ENCODE results near the gene NHS. TPM values are rescaled to one million over a fixed set of nuclear protein-coding genes. Genes with fewer than 3 reads are reported as not detected.

Gene NHS
- total RNA-seq, 1 donor from 2014 or later: 8.3 TPM

DNA sequence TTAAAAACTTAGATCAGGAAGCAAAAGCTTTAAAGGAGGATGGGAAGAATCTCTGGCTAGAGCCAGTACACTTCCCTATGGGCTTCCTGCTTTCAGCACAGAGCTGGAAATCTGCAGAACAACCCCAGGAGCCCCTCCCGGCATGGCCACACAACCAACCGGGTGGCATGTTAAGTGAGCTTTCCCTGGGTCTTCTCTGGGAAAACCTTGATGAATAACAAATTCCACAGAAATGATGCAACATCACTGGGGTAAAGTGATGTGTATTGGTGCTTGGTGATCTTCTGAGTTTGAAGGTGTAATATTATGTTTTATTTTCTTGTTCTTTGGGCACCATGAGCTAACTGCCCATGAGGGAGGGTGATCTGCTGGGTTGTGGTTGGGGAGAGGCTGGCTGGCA lies 22.1 kb downstream of the NHS start:
- no peaks in the 10 kb centered on the region for H3K36me3 ChIP-seq
- TF ChIP-seq POLR2AphosphoS5 (IDR thresholded peaks at IDR 0.05; ENCODE audit: insufficient read depth in 1 of 2, low read depth in 1 of 2) (no peak), POLR2A (IDR thresholded peaks at IDR 0.05) (no peak)
- TF ChIP-seq, protein P1, sequence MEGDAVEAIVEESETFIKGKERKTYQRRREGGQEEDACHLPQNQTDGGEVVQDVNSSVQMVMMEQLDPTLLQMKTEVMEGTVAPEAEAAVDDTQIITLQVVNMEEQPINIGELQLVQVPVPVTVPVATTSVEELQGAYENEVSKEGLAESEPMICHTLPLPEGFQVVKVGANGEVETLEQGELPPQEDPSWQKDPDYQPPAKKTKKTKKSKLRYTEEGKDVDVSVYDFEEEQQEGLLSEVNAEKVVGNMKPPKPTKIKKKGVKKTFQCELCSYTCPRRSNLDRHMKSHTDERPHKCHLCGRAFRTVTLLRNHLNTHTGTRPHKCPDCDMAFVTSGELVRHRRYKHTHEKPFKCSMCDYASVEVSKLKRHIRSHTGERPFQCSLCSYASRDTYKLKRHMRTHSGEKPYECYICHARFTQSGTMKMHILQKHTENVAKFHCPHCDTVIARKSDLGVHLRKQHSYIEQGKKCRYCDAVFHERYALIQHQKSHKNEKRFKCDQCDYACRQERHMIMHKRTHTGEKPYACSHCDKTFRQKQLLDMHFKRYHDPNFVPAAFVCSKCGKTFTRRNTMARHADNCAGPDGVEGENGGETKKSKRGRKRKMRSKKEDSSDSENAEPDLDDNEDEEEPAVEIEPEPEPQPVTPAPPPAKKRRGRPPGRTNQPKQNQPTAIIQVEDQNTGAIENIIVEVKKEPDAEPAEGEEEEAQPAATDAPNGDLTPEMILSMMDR (IDR thresholded peaks at IDR 0.05): no peak
- H3K4me1 ChIP-seq: no peaks in the 10 kb centered on the region
- H3K9me3 ChIP-seq: no peaks in the 10 kb centered on the region
- no peak overlapping the region for H3K4me3 ChIP-seq
- no peak for DNase-seq (ENCODE audit: extremely low spot score in 2 of 2)
- H3K27ac ChIP-seq: no peak overlapping the region
- intact Hi-C loops (cut with DNase I): no loop called here
- no peaks in the 10 kb centered on the region for H3K27me3 ChIP-seq

DNA sequence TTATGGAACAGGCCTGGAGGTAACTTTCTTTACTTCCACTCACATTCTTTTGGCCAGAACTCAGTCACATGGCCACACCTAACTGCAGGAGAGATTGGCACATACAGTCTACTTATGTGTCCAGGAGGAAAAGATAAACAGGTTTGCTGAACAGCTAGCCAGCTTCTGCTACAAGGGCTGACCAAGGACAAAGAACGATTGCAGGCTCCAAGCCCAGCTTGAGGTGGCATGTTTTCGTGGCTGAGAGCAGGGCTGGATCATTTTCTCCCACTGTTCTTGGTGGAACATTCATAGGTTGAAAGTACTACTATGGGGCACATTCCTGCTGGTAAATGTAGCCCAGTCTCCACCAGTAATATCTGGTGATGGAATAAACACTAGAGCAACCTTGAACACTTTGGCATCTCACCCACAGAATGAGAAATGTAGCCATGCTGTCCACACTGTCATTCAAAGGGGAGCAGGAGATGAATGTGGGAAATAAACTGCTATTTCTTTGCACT lies 28.2 kb downstream of the NHS start:
- no peaks in the 10 kb centered on the region for H3K27me3 ChIP-seq
- no peaks in the 10 kb centered on the region for H3K9me3 ChIP-seq
- H3K36me3 ChIP-seq: no peaks in the 10 kb centered on the region
- TF ChIP-seq POLR2AphosphoS5 (IDR thresholded peaks at IDR 0.05; ENCODE audit: insufficient read depth in 1 of 2, low read depth in 1 of 2) (no peak), POLR2A (IDR thresholded peaks at IDR 0.05) (no peak)
- TF ChIP-seq, protein P1 (IDR thresholded peaks at IDR 0.05): no peak
- no peak overlapping the region for H3K4me3 ChIP-seq
- DNase-seq (ENCODE audit: extremely low spot score in 2 of 2): no peak
- no peaks in the 10 kb centered on the region for H3K4me1 ChIP-seq
- intact Hi-C loops (cut with DNase I): no loop called here
- H3K27ac ChIP-seq: no peak overlapping the region

DNA sequence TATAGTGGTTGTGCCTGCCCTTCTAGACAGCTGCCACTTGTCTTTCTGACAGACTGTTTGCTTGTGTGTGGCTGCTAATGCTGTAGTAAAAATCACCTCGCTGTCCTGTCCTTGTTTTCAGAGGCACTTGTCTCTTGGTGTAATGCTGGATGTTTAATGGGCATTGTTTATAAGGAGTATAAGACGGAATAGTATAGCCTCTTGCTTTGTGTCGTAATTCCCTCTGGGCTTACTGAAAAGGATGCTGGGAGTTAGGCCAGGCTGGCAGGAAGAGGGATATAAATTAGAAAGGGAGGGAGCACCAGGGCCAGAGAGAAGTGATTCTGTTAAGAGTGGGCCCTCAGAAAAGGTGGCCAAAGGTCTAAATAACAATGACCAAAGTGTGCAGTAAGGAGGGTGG lies 29.0 kb downstream of the NHS start:
- DNase-seq (ENCODE audit: extremely low spot score in 2 of 2): no peak
- Histone ChIP-seq H3K27me3 (no peaks in the 10 kb centered on the region), H3K36me3 (no peaks in the 10 kb centered on the region), H3K4me3 (no peak overlapping the region), H3K27ac (no peak overlapping the region), H3K4me1 (no peaks in the 10 kb centered on the region), H3K9me3 (no peaks in the 10 kb centered on the region)
- TF ChIP-seq POLR2AphosphoS5 (IDR thresholded peaks at IDR 0.05; ENCODE audit: insufficient read depth in 1 of 2, low read depth in 1 of 2): no peak
- no peak for TF ChIP-seq POLR2A (IDR thresholded peaks at IDR 0.05)
- TF ChIP-seq, protein P1 (IDR thresholded peaks at IDR 0.05): no peak
- intact Hi-C loops (cut with DNase I): no loop called here

DNA sequence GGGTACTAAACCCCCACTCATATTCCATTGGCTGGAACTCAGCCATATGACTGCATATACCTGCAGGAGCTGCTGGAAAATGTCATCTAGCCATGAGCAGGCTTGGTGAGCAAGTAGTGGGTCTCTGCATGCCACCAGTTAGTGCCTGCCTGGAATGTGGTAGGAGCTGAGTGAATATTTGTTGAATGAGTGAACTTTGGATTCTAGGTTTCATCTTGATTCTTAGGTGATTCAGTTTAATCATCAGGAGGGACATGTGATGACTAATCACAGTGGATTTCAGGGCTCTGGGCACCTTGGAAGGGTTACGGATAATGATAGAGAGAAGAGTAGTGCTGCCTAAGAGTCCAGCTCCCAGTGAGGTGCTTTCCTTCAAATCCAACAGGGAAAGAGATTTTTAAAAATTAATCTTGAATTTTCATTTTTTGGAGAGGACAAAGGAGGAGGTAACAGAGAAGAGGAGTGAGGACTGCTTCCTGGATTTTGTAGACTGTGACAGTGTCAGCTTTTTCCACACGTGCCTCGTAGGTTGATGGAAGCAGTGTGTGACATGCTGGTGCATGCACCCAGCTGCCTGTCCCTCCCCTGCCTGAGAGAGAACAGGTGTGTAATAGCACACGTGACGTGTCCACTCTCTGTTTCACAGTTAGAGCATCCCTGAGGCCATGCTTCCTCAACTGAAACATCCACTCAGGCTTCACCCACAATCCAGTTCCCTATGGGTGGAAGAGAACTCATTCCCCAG lies 30.4 kb downstream of the NHS start:
- no peak overlapping the region for H3K4me3 ChIP-seq
- H3K4me1 ChIP-seq: no peaks in the 10 kb centered on the region
- H3K9me3 ChIP-seq: no peaks in the 10 kb centered on the region
- TF ChIP-seq, protein P1 (IDR thresholded peaks at IDR 0.05): no peak
- no peak for TF ChIP-seq POLR2AphosphoS5 (IDR thresholded peaks at IDR 0.05; ENCODE audit: insufficient read depth in 1 of 2, low read depth in 1 of 2)
- no peak for TF ChIP-seq POLR2A (IDR thresholded peaks at IDR 0.05)
- intact Hi-C loops (cut with DNase I): no loop called here
- no peaks in the 10 kb centered on the region for H3K36me3 ChIP-seq
- DNase-seq (ENCODE audit: extremely low spot score in 2 of 2): no peak
- no peaks in the 10 kb centered on the region for H3K27me3 ChIP-seq
- no peak overlapping the region for H3K27ac ChIP-seq

DNA sequence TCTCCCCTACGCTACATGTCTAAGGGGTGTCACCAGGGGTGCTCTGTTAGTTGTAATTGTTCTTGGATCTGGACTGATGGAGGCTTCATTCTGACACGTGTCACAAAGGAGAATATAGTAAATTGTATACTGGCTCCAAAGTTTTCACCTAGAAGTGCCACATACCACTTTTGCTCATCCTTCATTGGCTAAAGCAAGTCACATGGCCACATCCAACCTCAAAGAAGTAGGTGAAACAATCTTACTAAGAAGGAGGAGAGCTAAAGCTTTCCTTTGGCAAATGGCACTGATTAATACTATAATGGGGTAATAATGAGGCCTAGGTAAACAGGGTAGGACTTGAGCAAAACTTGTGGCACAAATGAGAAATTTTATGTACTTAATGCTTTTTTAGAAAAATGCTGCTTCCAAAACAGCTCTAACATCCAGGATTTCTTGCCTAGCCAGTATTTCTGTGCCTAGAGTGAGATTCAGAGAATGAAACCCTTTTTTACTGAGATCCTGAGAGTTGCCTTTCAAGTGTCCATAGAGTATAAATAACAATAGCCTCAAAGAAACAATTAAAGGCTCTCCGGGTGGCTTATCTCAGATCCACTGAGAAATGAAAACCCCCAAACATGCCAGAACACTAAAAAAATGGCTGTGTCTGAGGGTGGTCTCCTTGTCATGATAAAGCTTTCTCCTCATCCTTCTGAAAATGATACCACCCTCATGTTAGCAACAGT lies 34.7 kb downstream of the NHS start:
- Histone ChIP-seq H3K4me1 (peaks cover 3% of the 10 kb centered on the region), H3K9me3 (no peaks in the 10 kb centered on the region), H3K36me3 (no peaks in the 10 kb centered on the region), H3K4me3 (no peak overlapping the region), H3K27me3 (no peaks in the 10 kb centered on the region), H3K27ac (no peak overlapping the region)
- TF ChIP-seq, protein P1 (IDR thresholded peaks at IDR 0.05): no peak
- TF ChIP-seq POLR2AphosphoS5 (IDR thresholded peaks at IDR 0.05; ENCODE audit: insufficient read depth in 1 of 2, low read depth in 1 of 2): no peak
- no peak for TF ChIP-seq POLR2A (IDR thresholded peaks at IDR 0.05)
- DNase-seq (ENCODE audit: extremely low spot score in 2 of 2): no peak
- intact Hi-C loops (cut with DNase I): no loop called here

All from vagina (tissue), 2 donors.